ENCODE data around the gene DKC1.

GRCh38 chrX:154719132-154719675 is 43.5 kb upstream of the DKC1 start:
- TF ChIP-seq CTCF (conservative IDR thresholded peaks at IDR 0.05; ENCODE audit: low read depth, low read length) (no peak), EZH2phosphoT487 (IDR thresholded peaks at IDR 0.05; ENCODE audit: borderline replicate concordance, low read length) (no peak), EZH2 (IDR thresholded peaks at IDR 0.05; ENCODE audit: low read length, unreplicated experiment) (no peak)
